SK-N-SH (cell line): Measurements from ENCODE around the gene TBC1D19. TPM values are rescaled to one million over a fixed set of nuclear protein-coding genes. Genes with fewer than 3 reads are reported as not detected.

ENCODE experiments used
- CTCF ChIA-PET: fragments of 300-600, 350-600 bp; formaldehyde crosslinking; extraction: SDS; loops from one replicate; lab custom pipeline; 2021; lab: Yijun Ruan, JAX
- POLR2A ChIA-PET: fragments of 350-600 bp; sonication (Branson Sonifier 250); formaldehyde crosslinking; extraction: SDS; loops from one replicate; lab custom pipeline; 2020; ENCODE audit warnings: antibody characterized with exemption, inconsistent platforms; lab: Yijun Ruan, JAX
- DNase-seq: peaks from one replicate; pipeline ENCODE4 v3.0.0; 2012
- H2AFZ ChIP-seq: fragments of 200-600 bp; sonication (generic); 2 replicates; pipeline ENCODE4 v1.8.1; 2016; ENCODE audit warnings: antibody characterized with exemption, mild to moderate bottlenecking, low read depth
- H3F3A ChIP-seq: fragments of 200-600 bp; sonication (generic); replicated peaks from 2 replicates; pipeline ENCODE3; 2016; ENCODE audit warnings: antibody characterized with exemption, mild to moderate bottlenecking; ENCODE audit not compliant: insufficient read depth
- H3K27ac ChIP-seq, 2 experiments: fragments of 200-500 bp in 1 of 2; fragments of 200-600 bp in 1 of 2; sonication (Bioruptor generic) in 1 of 2; sonication (generic), shearing (Covaris generic) in 1 of 2; 2 replicates each; pipeline versions ENCODE4 v1.5.1 to v1.6.1; 2014 to 2016; ENCODE audit warnings: low read depth in 2 of 2, inconsistent platforms in 1 of 2, low read length in 1 of 2, mild to moderate bottlenecking in 1 of 2, mixed read lengths in 1 of 2
- H3K27me3 ChIP-seq: fragments of 200-600 bp; sonication (generic), shearing (Covaris generic); 2 replicates; pipeline ENCODE4 v1.6.1; 2016; ENCODE audit warnings: mixed run types; ENCODE audit not compliant: insufficient read depth
- H3K36me3 ChIP-seq, 2 experiments: fragments of 200-500 bp in 1 of 2; fragments of 200-600 bp in 1 of 2; sonication (Bioruptor generic) in 1 of 2; sonication (generic) in 1 of 2; replicated peaks in 1 of 2; 2 replicates each; pipeline versions ENCODE3 to v1.5.1; 2014 to 2016; ENCODE audit warnings: low read length in 1 of 2, mild to moderate bottlenecking in 1 of 2; ENCODE audit not compliant: insufficient read depth in 2 of 2, control insufficient read depth in 1 of 2
- H3K4me1 ChIP-seq, 2 experiments: fragments of 200-500 bp in 1 of 2; fragments of 200-600 bp in 1 of 2; sonication (Bioruptor generic) in 1 of 2; sonication (generic), shearing (Covaris generic) in 1 of 2; 2 replicates each; pipeline versions ENCODE4 v1.5.1 to v1.6.1; 2014 to 2016; ENCODE audit warnings: low read depth in 1 of 2, low read length in 1 of 2, mixed run types in 1 of 2; ENCODE audit not compliant: insufficient read depth in 2 of 2, control insufficient read depth in 1 of 2
- H3K4me2 ChIP-seq: fragments of 200-600 bp; sonication (generic), shearing (Covaris generic); 2 replicates; pipeline ENCODE4 v1.6.1; 2017; ENCODE audit warnings: mixed run types
- H3K4me3 ChIP-seq, 2 experiments: fragments of 200-500 bp in 1 of 2; fragments of 200-600 bp in 1 of 2; sonication (Bioruptor generic) in 1 of 2; sonication (generic), shearing (Covaris generic) in 1 of 2; 2 replicates each; pipeline versions ENCODE4 v1.5.1 to v1.8.1; 2014 to 2016; ENCODE audit warnings: low read depth in 2 of 2, inconsistent platforms in 1 of 2, low read length in 1 of 2, mild to moderate bottlenecking in 1 of 2, mixed read lengths in 1 of 2, moderate library complexity in 1 of 2
- H3K79me2 ChIP-seq: fragments of 200-600 bp; sonication (generic); 2 replicates; pipeline ENCODE4 v1.8.1; 2017; ENCODE audit warnings: mild to moderate bottlenecking; ENCODE audit not compliant: insufficient read depth
- H3K9ac ChIP-seq: fragments of 200-600 bp; sonication (generic); 2 replicates; pipeline ENCODE4 v1.6.1; 2017; ENCODE audit warnings: mixed run types
- H3K9me2 ChIP-seq: fragments of 200-600 bp; sonication (generic); 2 replicates; pipeline ENCODE4 v1.6.1; 2017; ENCODE audit warnings: mixed run types
- H3K9me3 ChIP-seq: fragments of 200-600 bp; sonication (generic); 2 replicates; pipeline ENCODE4 v1.6.1; 2017; ENCODE audit warnings: mixed run types, mild to moderate bottlenecking, moderate library complexity
- H4K20me1 ChIP-seq: fragments of 200-600 bp; sonication (generic); 2 replicates; pipeline ENCODE4 v1.6.1; 2017; ENCODE audit warnings: mild to moderate bottlenecking, mixed run types; ENCODE audit not compliant: insufficient read depth
- CHD2 ChIP-seq: fragments of 150-350 bp; IDR thresholded peaks from 2 replicates; pipeline ENCODE4 v1.6.1; 2018; ENCODE audit warnings: low read length; ENCODE audit not compliant: partially characterized antibody
- CTCF ChIP-seq: fragments of 200-600 bp; sonication (generic); IDR thresholded peaks from 2 replicates; pipeline ENCODE4 v1.6.1; 2017; ENCODE audit warnings: antibody characterized with exemption, mild to moderate bottlenecking, moderate library complexity
- EP300 ChIP-seq, 2 experiments: IDR thresholded peaks; 2 replicates each; pipeline versions ENCODE4 v1.4.0 to v1.6.1; 2012; ENCODE audit warnings: borderline replicate concordance in 1 of 2, low read depth in 1 of 2, low read length in 1 of 2
- FOSL2 ChIP-seq: IDR thresholded peaks from 2 replicates; pipeline ENCODE4 v1.4.0; 2012; ENCODE audit warnings: low read depth, mild to moderate bottlenecking, moderate library complexity, borderline replicate concordance
- FOXJ3 ChIP-seq: sonication (generic); formaldehyde crosslinking; IDR thresholded peaks from 2 replicates; pipeline ENCODE4 v1.5.1; 2020; ENCODE audit warnings: mild to moderate bottlenecking, missing genetic modification reagents
- FOXM1 ChIP-seq: IDR thresholded peaks from 2 replicates; pipeline ENCODE4 v1.4.0; 2012; ENCODE audit warnings: low read depth, mild to moderate bottlenecking
- GABPA ChIP-seq: IDR thresholded peaks from 2 replicates; pipeline ENCODE4 v1.4.0; 2012; ENCODE audit warnings: low read depth, mild to moderate bottlenecking
- MEF2A ChIP-seq: IDR thresholded peaks from 2 replicates; pipeline ENCODE4 v1.4.0; 2012; ENCODE audit warnings: low read depth, borderline replicate concordance
- MXI1 ChIP-seq: IDR thresholded peaks from 2 replicates; pipeline ENCODE4 v1.6.1; 2012; ENCODE audit warnings: mild to moderate bottlenecking, low read depth, low read length, improper control_type of control experiment
- PBX3 ChIP-seq: IDR thresholded peaks from 2 replicates; pipeline ENCODE4; 2012
- RCOR1 ChIP-seq: fragments of 150-350 bp; IDR thresholded peaks from 2 replicates; pipeline ENCODE4 v1.6.1; 2017; ENCODE audit warnings: antibody characterized with exemption, low read length
- SIN3A ChIP-seq: IDR thresholded peaks from 2 replicates; pipeline ENCODE4 v1.6.1; 2012; ENCODE audit warnings: low read depth, mild to moderate bottlenecking, low read length, moderate library complexity, borderline replicate concordance
- SMC3 ChIP-seq: IDR thresholded peaks from 2 replicates; pipeline ENCODE4 v1.6.1; 2012; ENCODE audit warnings: low read depth, low read length, improper control_type of control experiment
- TAF1 ChIP-seq: IDR thresholded peaks from 2 replicates; pipeline ENCODE4 v1.6.1; 2012; ENCODE audit warnings: low read depth, mild to moderate bottlenecking, low read length, moderate library complexity, borderline replicate concordance
- TEAD4 ChIP-seq: IDR thresholded peaks from 2 replicates; pipeline ENCODE4 v1.4.0; 2012; ENCODE audit warnings: mild to moderate bottlenecking, borderline replicate concordance; ENCODE audit not compliant: insufficient read depth
- USF1 ChIP-seq: IDR thresholded peaks from 2 replicates; pipeline ENCODE4 v1.4.0; 2012; ENCODE audit warnings: low read depth, borderline replicate concordance
- USF2 ChIP-seq: fragments of 150-350 bp; IDR thresholded peaks from 2 replicates; pipeline ENCODE4 v1.6.1; 2017; ENCODE audit warnings: antibody characterized with exemption, low read length, low read depth, borderline replicate concordance
- WGBS: methylation state at CpG from one replicate; pipeline ENCODE4 v1.1.6; 2017; ENCODE audit warnings: low lambda C conversion rate; 5-methylcytosine and 5-hydroxymethylcytosine counted together
- polyA plus RNA-seq, 3 experiments: library from polyadenylated mRNA; depleted of rRNA; stranded (reverse); fragments of >200 nt; gene quantifications; 2 replicates each; pipeline ENCODE4 v1.2.3, GENCODE V29; 2012
- TF ChIP-seq, protein P1 (sequence below): IDR thresholded peaks from 2 replicates; pipeline ENCODE4 v1.4.0; 2012; ENCODE audit warnings: low read depth

The TBC1D19 gene
- polyA plus RNA-seq, 1 of the 3 experiments (the other 2 are of a cell fraction), result 4.2 TPM

- POLR2A ChIA-PET, result no interaction called here
- Histone ChIP-seq H3K4me3 (no peak overlapping the region), H3K4me2 (no peak overlapping the region), H3K9me2 (no peaks in the 10 kb centered on the region), H3K9me3 (no peaks in the 10 kb centered on the region), H3K79me2 (no peaks in the 10 kb centered on the region), H3K27me3 (no peaks in the 10 kb centered on the region), H2AFZ (no peak overlapping the region), H3F3A (no peaks in the 10 kb centered on the region), H3K4me1 (no peaks in the 10 kb centered on the region; a peak in 1 of 4 replicates)
- CTCF ChIA-PET, result no interaction called here
- DNase-seq, result no peak
- 90% methylated on average over 3 of the region's 3 CpGs for WGBS
- no peak for TF ChIP-seq EP300 (IDR thresholded peaks at IDR 0.05; ENCODE audit: borderline replicate concordance in 1 of 2, low read depth in 1 of 2, low read length in 1 of 2)
- no peak for TF ChIP-seq PBX3
- no peak for TF ChIP-seq CHD2
- TF ChIP-seq CTCF, result no peak
- no peak for TF ChIP-seq FOXJ3
- TF ChIP-seq SMC3, result no peak
- no peak for TF ChIP-seq SIN3A
- no peak for TF ChIP-seq FOXM1
- TF ChIP-seq RCOR1, result no peak
- TF ChIP-seq MXI1, result no peak
- TF ChIP-seq MEF2A, result no peak
- TF ChIP-seq, all 33 proteins: peak for 0
- Histone ChIP-seq H3K27ac (no peak overlapping the region), H3K9ac (no peak overlapping the region), H4K20me1 (no peaks in the 10 kb centered on the region), H3K36me3 (peaks cover 9 to 10% of the 10 kb centered on the region in 2 experiments)
Measured at GRCh38 chr4:26660261-26660660, 76.4 kb downstream of the TBC1D19 start.

DNA sequence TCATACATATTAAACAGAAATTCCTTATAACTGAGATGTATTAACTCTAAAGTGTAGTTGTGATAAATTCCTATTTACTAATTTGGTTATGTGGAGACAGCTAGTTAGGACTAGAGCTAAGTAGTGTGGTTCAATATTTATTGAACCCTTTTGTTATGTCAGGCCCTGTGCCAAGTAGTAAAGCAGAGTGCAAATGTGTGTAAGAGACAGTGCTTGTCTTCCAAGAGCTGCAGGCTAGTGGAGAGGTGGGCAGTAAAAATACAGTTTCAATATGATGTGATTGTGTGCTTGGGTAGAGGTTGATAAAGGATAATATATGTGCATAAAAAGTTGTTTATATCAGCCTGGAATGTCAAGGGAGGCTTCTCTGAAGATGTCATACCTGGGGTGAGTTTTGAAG, 80.0 kb downstream of the TBC1D19 start:
- CTCF ChIA-PET, result interaction anchor here (0.6 kb wide), 1 partner anchor 70 kb away, joined by 3 read pairs; no protein-coding TSS in a partner anchor
- H3K9ac ChIP-seq, result no peak overlapping the region
- TF ChIP-seq GABPA (no peak), FOSL2 (no peak), CHD2 (no peak), TAF1 (no peak), USF1 (no peak), FOXJ3 (no peak), MEF2A (no peak), SIN3A (no peak), MXI1 (no peak), PBX3 (no peak), USF2 (no peak), TEAD4 (no peak)
- TF ChIP-seq, protein P1, sequence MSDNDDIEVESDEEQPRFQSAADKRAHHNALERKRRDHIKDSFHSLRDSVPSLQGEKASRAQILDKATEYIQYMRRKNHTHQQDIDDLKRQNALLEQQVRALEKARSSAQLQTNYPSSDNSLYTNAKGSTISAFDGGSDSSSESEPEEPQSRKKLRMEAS, result no peak

More for the DNA sequence above, 80.0 kb downstream of the TBC1D19 start:
- POLR2A ChIA-PET, result no interaction called here
- H3K36me3 ChIP-seq, result peaks cover 10 to 14% of the 10 kb centered on the region in 2 experiments
- no peaks in the 10 kb centered on the region for H3K9me3 ChIP-seq
- no peaks in the 10 kb centered on the region; a peak in 2 of 4 replicates for H3K4me1 ChIP-seq
- H3K9me2 ChIP-seq, result no peaks in the 10 kb centered on the region
- H4K20me1 ChIP-seq, result no peaks in the 10 kb centered on the region
- no peak overlapping the region for H3K4me2 ChIP-seq
- H3F3A ChIP-seq, result no peaks in the 10 kb centered on the region
- no peaks in the 10 kb centered on the region for H3K27me3 ChIP-seq
- no peak for DNase-seq
- H2AFZ ChIP-seq, result no peak overlapping the region
- no peak overlapping the region for H3K27ac ChIP-seq
- H3K4me3 ChIP-seq, result no peak overlapping the region
- no peaks in the 10 kb centered on the region for H3K79me2 ChIP-seq
